Measurements from ENCODE around the gene HGFAC.

Gene HGFAC

DNA sequence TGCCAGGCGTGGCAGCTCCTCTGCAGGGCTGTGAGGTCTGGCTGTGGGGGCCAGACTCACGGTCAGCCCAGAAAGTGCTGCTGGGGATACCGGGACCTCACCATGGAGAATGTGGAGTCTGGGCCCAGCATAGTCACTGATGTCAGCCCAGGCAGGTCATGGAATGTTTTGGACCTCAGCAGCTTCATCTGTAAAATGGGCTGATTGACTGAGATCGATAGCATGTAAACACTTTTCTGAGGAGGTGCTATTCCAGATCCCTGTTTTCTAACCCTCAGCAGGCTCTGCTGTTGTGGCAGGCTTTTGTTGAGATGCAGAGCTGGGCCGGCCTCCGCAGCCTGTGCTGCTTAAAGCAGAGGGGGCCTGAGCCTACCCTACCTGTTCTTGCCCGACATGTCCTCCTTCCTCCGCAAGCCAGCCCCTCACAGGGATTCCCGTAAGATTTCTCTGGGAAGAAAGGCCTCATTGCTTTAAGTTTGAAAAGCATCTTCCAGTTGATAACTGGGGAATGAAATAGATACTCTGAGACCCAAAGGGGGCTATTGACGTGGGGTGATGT, 38.3 kb upstream of the HGFAC start:
- no peaks in the 10 kb centered on the region for H3K4me1 ChIP-seq (ENCODE audit: low read depth, poor library complexity, severe bottlenecking)
- TF ChIP-seq, protein P1, sequence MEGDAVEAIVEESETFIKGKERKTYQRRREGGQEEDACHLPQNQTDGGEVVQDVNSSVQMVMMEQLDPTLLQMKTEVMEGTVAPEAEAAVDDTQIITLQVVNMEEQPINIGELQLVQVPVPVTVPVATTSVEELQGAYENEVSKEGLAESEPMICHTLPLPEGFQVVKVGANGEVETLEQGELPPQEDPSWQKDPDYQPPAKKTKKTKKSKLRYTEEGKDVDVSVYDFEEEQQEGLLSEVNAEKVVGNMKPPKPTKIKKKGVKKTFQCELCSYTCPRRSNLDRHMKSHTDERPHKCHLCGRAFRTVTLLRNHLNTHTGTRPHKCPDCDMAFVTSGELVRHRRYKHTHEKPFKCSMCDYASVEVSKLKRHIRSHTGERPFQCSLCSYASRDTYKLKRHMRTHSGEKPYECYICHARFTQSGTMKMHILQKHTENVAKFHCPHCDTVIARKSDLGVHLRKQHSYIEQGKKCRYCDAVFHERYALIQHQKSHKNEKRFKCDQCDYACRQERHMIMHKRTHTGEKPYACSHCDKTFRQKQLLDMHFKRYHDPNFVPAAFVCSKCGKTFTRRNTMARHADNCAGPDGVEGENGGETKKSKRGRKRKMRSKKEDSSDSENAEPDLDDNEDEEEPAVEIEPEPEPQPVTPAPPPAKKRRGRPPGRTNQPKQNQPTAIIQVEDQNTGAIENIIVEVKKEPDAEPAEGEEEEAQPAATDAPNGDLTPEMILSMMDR (conservative IDR thresholded peaks at IDR 0.05; ENCODE audit: low read depth, low read length) = no peak
- H3K4me3 ChIP-seq (IDR thresholded peaks at IDR 0.05; ENCODE audit: insufficient read depth, low read depth, low read length) = no peak overlapping the region
- no peaks in the 10 kb centered on the region for H3K36me3 ChIP-seq (ENCODE audit: insufficient read depth)
- no peak overlapping the region for H2AFZ ChIP-seq (ENCODE audit: low read depth)
- H3K4me2 ChIP-seq = no peak overlapping the region
- no peaks in the 10 kb centered on the region for H3K79me2 ChIP-seq (ENCODE audit: insufficient read depth, low read depth)
- H4K20me1 ChIP-seq (ENCODE audit: insufficient read depth) = no peaks in the 10 kb centered on the region
- H3K27ac ChIP-seq = no peak overlapping the region
- H3K27me3 ChIP-seq (ENCODE audit: insufficient read depth, low read depth) = no peaks in the 10 kb centered on the region
- H3K9ac ChIP-seq = no peak overlapping the region

DNA sequence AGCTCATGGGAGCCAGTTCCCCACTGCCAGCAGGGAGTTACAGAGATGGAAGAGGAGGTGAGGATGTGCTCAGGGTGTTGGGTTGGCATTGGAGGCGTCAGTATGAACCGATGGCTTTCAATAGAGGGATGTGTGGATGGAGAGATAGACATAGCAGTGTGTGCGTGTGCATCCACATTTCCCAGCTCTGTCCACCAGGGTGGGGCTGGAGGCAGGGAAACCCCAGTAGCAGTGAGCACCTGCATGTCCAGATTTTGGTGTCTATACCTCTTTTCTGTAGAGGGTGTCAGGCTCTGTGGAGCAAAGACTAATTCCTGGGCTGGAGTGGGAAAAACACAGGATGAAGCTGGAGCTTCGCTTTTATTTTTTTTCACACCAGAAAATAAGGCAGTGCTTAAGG, 37.2 kb upstream of the HGFAC start:
- H3K4me1 ChIP-seq (ENCODE audit: low read depth, poor library complexity, severe bottlenecking) = no peaks in the 10 kb centered on the region
- TF ChIP-seq, protein P1 (conservative IDR thresholded peaks at IDR 0.05; ENCODE audit: low read depth, low read length) = no peak
- H3K79me2 ChIP-seq (ENCODE audit: insufficient read depth, low read depth) = no peaks in the 10 kb centered on the region
- H3K4me3 ChIP-seq (IDR thresholded peaks at IDR 0.05; ENCODE audit: insufficient read depth, low read depth, low read length) = no peak overlapping the region
- H2AFZ ChIP-seq (ENCODE audit: low read depth) = no peak overlapping the region
- no peak overlapping the region for H3K9ac ChIP-seq
- H4K20me1 ChIP-seq (ENCODE audit: insufficient read depth) = no peaks in the 10 kb centered on the region
- H3K27ac ChIP-seq = no peak overlapping the region
- no peaks in the 10 kb centered on the region for H3K36me3 ChIP-seq (ENCODE audit: insufficient read depth)
- H3K27me3 ChIP-seq (ENCODE audit: insufficient read depth, low read depth) = no peaks in the 10 kb centered on the region
- H3K4me2 ChIP-seq = no peak overlapping the region

DNA sequence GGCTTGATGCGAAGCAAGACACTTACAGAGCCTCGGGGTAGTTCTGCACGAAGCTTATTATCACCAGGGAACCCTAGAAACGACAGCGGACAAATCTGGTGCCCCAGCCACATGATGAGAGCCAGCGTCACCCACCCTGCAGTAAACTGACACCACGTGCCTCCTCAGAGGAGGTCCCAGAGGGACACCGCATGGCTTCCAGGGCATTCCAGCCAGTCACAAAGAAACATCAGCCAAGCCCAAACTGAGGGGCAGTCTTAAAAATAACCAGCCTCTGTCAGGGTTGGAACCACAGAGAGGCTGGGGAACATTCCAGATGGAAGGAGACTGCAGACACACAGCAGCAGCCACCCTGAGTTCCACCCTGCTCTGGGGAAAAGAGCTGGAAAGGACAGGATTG, 36.6 kb upstream of the HGFAC start:
- H4K20me1 ChIP-seq (ENCODE audit: insufficient read depth) = no peaks in the 10 kb centered on the region
- H2AFZ ChIP-seq (ENCODE audit: low read depth) = no peak overlapping the region
- H3K4me2 ChIP-seq = no peak overlapping the region
- H3K27me3 ChIP-seq (ENCODE audit: insufficient read depth, low read depth) = no peaks in the 10 kb centered on the region
- no peaks in the 10 kb centered on the region for H3K36me3 ChIP-seq (ENCODE audit: insufficient read depth)
- H3K4me3 ChIP-seq (IDR thresholded peaks at IDR 0.05; ENCODE audit: insufficient read depth, low read depth, low read length) = no peak overlapping the region
- TF ChIP-seq, protein P1 (conservative IDR thresholded peaks at IDR 0.05; ENCODE audit: low read depth, low read length) = no peak
- no peak overlapping the region for H3K27ac ChIP-seq
- no peaks in the 10 kb centered on the region for H3K4me1 ChIP-seq (ENCODE audit: low read depth, poor library complexity, severe bottlenecking)
- H3K9ac ChIP-seq = no peak overlapping the region
- H3K79me2 ChIP-seq (ENCODE audit: insufficient read depth, low read depth) = no peaks in the 10 kb centered on the region

DNA sequence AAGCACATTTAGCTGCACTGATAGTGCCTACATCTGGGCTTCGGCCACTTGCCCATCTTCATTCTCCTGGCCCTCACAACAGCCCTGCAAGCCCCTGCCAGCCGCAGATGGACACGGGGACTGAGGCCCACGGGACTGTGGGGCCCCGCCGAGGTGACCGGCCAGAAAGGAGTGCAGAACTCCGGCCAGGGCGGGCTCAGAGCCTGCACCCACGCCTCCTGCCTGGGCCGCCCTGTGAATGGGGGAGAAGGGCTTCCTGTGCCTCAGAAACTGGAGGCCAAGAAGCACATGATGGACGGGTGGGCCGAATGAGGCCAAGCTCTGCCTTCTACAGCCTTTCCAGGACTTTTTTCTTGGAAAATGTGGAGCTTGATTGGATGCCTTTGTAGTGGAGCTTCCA, 35.7 kb upstream of the HGFAC start:
- H3K9ac ChIP-seq = no peak overlapping the region
- H3K36me3 ChIP-seq (ENCODE audit: insufficient read depth) = no peaks in the 10 kb centered on the region
- TF ChIP-seq, protein P1 (conservative IDR thresholded peaks at IDR 0.05; ENCODE audit: low read depth, low read length) = no peak
- H3K27me3 ChIP-seq (ENCODE audit: insufficient read depth, low read depth) = no peaks in the 10 kb centered on the region
- no peaks in the 10 kb centered on the region for H3K79me2 ChIP-seq (ENCODE audit: insufficient read depth, low read depth)
- H4K20me1 ChIP-seq (ENCODE audit: insufficient read depth) = no peaks in the 10 kb centered on the region
- H3K27ac ChIP-seq = no peak overlapping the region
- no peaks in the 10 kb centered on the region for H3K4me1 ChIP-seq (ENCODE audit: low read depth, poor library complexity, severe bottlenecking)
- H3K4me2 ChIP-seq = no peak overlapping the region
- H3K4me3 ChIP-seq (IDR thresholded peaks at IDR 0.05; ENCODE audit: insufficient read depth, low read depth, low read length) = no peak overlapping the region
- H2AFZ ChIP-seq (ENCODE audit: low read depth) = no peak overlapping the region
